Psoas muscle (tissue), 8 donors: ENCODE data around the gene GOLGA8F. TPM values are rescaled to one million over a fixed set of nuclear protein-coding genes. Genes with fewer than 3 reads are reported as not detected.
"Not testable (repeated sequence)": the region's sequence is repeated elsewhere in the genome, so short reads cannot be mapped to it uniquely, and the experiment has no call there.

Experiments
- ATAC-seq, 4 donors: fragments of 200-7000 bp; cut with Tn5 transposase; one replicate each; pipeline ENCODE4 v1.9.1; 2020; ENCODE audit warnings: moderate library complexity in 3 of 4, mild to moderate bottlenecking in 2 of 4
- DNase-seq, 2 donors: peaks; one replicate each; pipeline ENCODE4 v3.0.0-alpha.2; 2020
- H3K27ac ChIP-seq: fragments of 200-600 bp; one replicate; pipeline ENCODE4 v1.8.0; 2022
- H3K27me3 ChIP-seq, 3 donors: fragments of 200-600 bp in 1 of 3; one replicate each; pipeline versions ENCODE4 v1.6.1 to v1.8.0; 2013 to 2022; ENCODE audit warnings: low read length in 2 of 3, mild to moderate bottlenecking in 2 of 3, moderate library complexity in 1 of 3; ENCODE audit not compliant: insufficient read depth in 3 of 3
- H3K36me3 ChIP-seq, 2 donors: fragments of 200-600 bp in 1 of 2; one replicate each; pipeline versions ENCODE4 v1.6.1 to v1.8.0; 2013 to 2022; ENCODE audit warnings: low read depth in 1 of 2, mild to moderate bottlenecking in 1 of 2, moderate library complexity in 1 of 2; ENCODE audit not compliant: insufficient read depth in 1 of 2
- H3K4me1 ChIP-seq: fragments of 200-600 bp; one replicate; pipeline ENCODE4 v1.8.0; 2022
- H3K4me3 ChIP-seq: fragments of 200-600 bp; one replicate; pipeline ENCODE4 v1.8.0; 2022; ENCODE audit warnings: mild to moderate bottlenecking
- H3K9me3 ChIP-seq: fragments of 200-600 bp; one replicate; pipeline ENCODE4 v1.8.0; 2022
- WGBS, 3 donors: extraction: QIAGEN DNeasy Blood & Tissue Kit; methylation state at CpG; one replicate each; pipeline versions ENCODE4 v1.1.6 to v1.1.7; 2013; 5-methylcytosine and 5-hydroxymethylcytosine counted together
- intact Hi-C, 2 donors: fragments of 100-400 bp; cut with DNase I; formaldehyde crosslinking; loops; one replicate each; pipeline versions ENCODE4 v1.11.0 to v1.14.2; 2022
- long read RNA-seq, 2 donors: library from polyadenylated mRNA; unstranded; transcript quantifications; one replicate each; pipeline ENCODE4 v2.0.0, GENCODE V29; 2021
- polyA plus RNA-seq, 3 donors: library from polyadenylated mRNA; stranded (reverse); fragments of 200-250 nt; gene quantifications; one replicate each; pipeline ENCODE4 v1.2.3, GENCODE V29; 2013
- total RNA-seq, 4 donors: library from RNA; stranded (reverse); fragmentation: NEBNext Ultra II Directional in 2 of 4; extraction: Animal tissue kit (Norgen Biotek cat#: 25700) in 2 of 4; gene quantifications; one replicate each; pipeline versions ENCODE4 v1.2.1 to v1.2.4, GENCODE V29; 2021 to 2023
- donor health status: healthy with polysubstance abuse.
- donor health status: DM: no; HTN: no; CAD: no; lungs with moderate emphysema.
- donor health status: Bipolar disorder and iron deficiency.
- donor health status: healthy.
- donor health status: DM: yes; HTN: yes; CAD: no.
- donor health status: DM: no; HTN: no; CAD: no.
- donor health status: DM: no; HTN: no; CAD: no.
- donor health status: DM: yes; HTN: yes; CAD: no.

Gene GOLGA8F, protein sequence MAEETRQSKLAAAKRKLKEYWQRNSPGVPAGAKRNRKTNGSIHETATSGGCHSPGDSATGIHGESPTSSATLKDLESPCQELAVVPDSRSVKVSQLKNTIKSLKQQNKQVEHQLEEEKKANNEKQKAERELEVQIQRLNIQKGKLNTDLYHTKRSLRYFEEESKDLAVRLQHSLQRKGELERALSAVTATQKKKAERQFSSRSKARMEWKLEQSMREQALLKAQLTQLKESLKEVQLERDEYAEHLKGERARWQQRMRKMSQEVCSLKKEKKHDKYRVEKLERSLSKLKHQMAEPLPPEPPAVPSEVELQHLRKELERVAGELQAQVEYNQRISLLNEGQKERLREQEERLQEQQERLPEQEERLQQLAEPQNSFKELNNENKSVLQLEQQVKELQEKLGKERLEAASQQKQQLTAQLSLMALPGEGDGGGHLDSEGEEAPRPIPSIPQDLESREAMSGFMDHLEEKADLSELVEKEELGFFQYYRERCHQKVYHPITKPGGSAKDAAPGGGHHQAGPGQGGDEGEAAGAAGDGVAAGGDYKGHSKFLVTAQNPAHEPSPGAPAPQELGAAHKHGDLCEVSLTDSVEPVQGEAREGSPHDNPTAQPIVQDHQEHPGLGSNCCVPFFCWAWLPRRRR
- total RNA-seq (not detected), polyA plus RNA-seq (not detected)
- long read RNA-seq, donor 1, result 0 reads
- long read RNA-seq, donor 2, result 0 reads

DNA sequence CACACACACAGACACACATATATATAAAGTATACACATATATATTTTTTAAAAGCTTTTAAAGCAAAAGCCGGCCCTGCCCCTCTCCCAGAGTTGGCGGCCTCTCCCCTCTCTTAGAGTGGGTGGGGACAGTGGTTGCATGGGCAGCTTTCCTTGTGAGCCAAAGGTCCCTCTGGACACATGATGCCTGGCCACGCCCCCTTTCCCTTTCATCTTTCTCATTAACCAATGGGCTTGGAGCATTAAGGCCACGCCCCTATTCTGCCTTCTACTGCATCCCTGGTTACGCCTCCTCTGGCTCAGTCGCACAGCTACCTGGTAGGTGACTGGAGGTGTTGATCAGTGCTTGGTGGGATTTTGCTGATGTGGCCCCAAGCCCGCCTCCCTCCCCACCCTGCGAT, at the start of gene GOLGA8F:
TSS of gene GOLGA8F (plus strand) at position 301 of the 400 bp plus-strand sequence. CDS start at position 399, 98 bp downstream.
- H3K9me3 ChIP-seq, intact Hi-C loops, H3K4me1 ChIP-seq, H3K27ac ChIP-seq, H3K36me3 ChIP-seq, DNase-seq, ATAC-seq, H3K27me3 ChIP-seq, H3K4me3 ChIP-seq: not testable (repeated sequence)
- no CpG with 5 or more reads among the region's 8 CpGs for WGBS, 3 donors

DNA sequence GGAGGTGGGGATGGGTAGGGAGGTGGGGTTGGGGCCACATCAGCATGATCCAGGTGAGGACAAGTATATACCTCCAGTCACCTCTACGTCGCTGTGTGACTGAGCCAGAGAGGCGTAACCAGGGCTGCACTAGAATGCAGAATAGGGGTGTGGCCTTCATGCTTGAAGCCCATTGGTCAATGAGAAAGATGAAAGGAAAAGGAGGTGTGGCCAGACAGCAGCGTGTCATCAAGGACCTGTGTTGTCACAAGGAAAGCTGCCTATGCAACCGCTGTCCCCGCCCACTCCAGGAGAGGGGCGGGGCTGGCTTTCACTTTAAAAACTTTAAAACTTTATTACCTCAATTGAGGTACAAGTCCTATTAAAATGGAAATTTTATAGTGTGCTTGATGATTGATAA, 20.5 kb upstream of the GOLGA8F start, which contains the start of gene GOLGA6L24:
TSS of gene GOLGA6L24 (minus strand) at position 101 of the 400 bp plus-strand sequence. CDS start at position 40, 61 bp downstream.
- no CpG with 5 or more reads among the region's 7 CpGs for WGBS, 3 donors
- DNase-seq, ATAC-seq, H3K36me3 ChIP-seq, H3K9me3 ChIP-seq, H3K4me3 ChIP-seq, H3K27me3 ChIP-seq, H3K4me1 ChIP-seq, intact Hi-C loops, H3K27ac ChIP-seq: not testable (repeated sequence)

DNA sequence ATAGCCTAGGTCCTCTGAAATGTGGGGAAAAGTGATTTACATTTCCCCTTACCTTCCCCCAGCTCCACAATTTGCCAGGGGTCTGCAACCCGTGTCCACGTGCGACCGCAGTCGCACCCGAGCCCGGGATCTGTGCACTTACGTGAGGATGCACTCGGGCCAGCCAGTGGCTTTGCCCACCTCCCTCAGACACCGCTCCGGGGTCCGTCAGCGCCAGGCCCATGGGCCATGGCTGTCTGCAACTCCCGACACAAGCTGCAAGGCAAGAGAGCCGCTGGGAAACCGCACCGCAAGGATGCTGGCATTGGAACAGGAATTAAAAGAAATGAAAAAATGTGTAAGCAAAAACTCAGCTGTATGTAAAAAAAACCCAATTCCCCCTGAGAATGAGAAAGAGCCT, 13.0 kb upstream of the GOLGA8F start:
- ATAC-seq, H3K4me1 ChIP-seq, H3K27ac ChIP-seq, H3K9me3 ChIP-seq, H3K36me3 ChIP-seq, intact Hi-C loops, H3K4me3 ChIP-seq, H3K27me3 ChIP-seq: not testable (repeated sequence)
- peak; percentile 0 to 19 for DNase-seq
- WGBS, 3 donors, result 88 to 91% (median 89%) methylated on average over 5 to 11 of the region's 17 CpGs

DNA sequence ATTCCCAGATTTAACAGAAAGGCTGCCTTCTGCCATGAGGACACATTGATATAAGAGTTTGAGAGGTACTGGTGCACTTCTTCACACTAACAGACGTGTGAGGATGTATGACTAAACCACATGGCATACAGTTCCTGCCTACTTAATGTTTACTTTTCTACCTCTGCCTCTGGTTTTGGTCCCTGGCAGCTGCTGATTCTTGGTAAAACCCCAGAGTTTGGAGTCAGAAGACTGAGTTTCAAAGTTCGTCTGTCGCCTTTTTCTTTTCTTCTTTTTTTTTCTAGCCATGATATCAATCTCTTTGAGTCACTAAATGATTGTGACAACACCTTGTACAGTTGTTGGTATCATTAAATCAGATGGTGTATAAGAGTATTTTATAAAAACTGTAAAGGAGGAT, 1.6 kb downstream of the GOLGA8F start:
- H3K4me1 ChIP-seq, H3K36me3 ChIP-seq, intact Hi-C loops, DNase-seq, H3K4me3 ChIP-seq, H3K27ac ChIP-seq, H3K27me3 ChIP-seq, ATAC-seq, H3K9me3 ChIP-seq: not testable (repeated sequence)
- 63 to 80% (median 71%) methylated on average over 2 of the region's 3 CpGs for WGBS, 3 donors

DNA sequence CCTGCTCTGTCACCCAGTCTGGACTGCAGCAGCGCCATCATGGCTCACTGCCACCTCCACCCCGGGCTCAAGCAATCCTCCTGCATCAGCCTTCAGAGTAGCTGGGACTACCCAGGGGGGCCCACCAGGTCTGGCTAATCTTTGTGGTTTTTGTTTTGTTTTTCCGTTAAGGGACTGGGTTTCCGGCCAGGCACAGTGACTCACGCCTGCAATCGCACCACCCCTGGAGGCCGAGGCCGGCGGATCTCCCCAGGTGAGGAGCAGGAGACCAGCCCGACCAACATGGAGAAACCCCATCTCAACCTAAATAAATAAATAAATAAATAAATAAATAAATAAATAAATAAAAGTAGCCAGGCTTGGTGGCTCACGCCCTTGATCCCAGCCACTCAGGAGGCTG, 17.6 kb downstream of the GOLGA8F start:
- ATAC-seq, intact Hi-C loops: not testable (repeated sequence)
- 89 to 94% (median 90%) methylated on average over 1 to 2 of the region's 11 CpGs for WGBS, 3 donors

DNA sequence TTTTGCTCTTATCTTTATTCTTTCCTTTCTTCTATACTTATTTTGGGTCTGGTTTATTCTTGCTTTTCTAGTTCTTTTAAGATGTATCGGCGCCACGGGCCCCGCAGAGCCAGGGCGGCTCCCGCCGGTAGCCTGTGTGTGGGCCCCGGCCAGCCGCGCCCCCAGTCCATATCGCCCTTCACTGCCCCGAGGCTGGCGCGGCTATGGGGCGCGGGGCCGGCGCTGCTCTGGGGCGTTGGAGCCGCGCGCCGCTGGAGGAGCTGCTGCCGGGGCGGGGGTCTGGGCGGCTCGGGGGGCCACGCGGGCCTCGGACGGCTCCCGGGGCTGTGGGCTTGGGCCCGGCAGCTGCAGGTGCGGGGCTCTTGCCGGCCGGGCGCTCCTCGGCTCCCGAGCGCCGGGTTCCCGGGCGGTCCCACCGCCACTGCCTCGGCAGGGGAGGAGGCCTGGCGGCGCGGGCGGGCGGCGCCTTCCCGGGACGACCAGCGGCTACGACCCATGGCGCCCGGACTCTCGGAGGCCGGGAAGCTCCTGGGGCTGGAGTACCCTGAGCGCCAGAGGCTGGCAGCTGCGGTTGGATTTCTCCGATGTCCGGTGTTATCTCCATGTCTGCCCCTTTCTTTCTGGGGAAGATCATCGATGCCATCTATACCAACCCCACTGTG, 24.4 kb downstream of the GOLGA8F start:
- H3K36me3 ChIP-seq, H3K4me1 ChIP-seq, ATAC-seq, intact Hi-C loops, H3K9me3 ChIP-seq, H3K27ac ChIP-seq, DNase-seq, H3K27me3 ChIP-seq, H3K4me3 ChIP-seq: not testable (repeated sequence)
- WGBS, 3 donors, result no CpG with 5 or more reads among the region's 64 CpGs

More for the DNA sequence above, 17.6 kb downstream of the GOLGA8F start:
- not testable (repeated sequence) for H3K27ac ChIP-seq, H3K27me3 ChIP-seq, H3K36me3 ChIP-seq, DNase-seq, H3K9me3 ChIP-seq, H3K4me1 ChIP-seq, H3K4me3 ChIP-seq

DNA sequence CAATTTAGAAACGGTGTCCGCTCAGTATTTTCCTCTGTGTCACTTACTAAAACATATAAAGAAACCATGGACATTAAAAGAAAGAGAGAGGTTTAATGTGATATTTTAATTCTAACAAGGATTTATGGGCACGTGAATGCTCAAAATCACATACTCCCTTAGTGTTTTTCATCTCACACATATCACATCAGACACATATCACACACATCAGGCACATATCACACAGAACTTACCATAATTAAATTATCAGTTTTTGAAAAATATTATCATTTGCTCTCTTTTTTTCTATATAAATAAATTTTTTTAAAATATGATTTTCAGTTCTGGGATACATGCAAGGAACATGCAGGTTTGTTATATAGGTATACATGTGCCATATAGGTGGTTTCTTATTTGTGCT, 42.0 kb downstream of the GOLGA8F start:
- H3K27me3 ChIP-seq, H3K36me3 ChIP-seq, H3K27ac ChIP-seq, DNase-seq, intact Hi-C loops, H3K4me3 ChIP-seq, H3K4me1 ChIP-seq, H3K9me3 ChIP-seq: not testable (repeated sequence)
- ATAC-seq, result peak in 2 of 4 donors; percentile 37 to 47
- 60 to 83% (median 71%) methylated on average over 1 of the region's 3 CpGs for WGBS, 3 donors

DNA sequence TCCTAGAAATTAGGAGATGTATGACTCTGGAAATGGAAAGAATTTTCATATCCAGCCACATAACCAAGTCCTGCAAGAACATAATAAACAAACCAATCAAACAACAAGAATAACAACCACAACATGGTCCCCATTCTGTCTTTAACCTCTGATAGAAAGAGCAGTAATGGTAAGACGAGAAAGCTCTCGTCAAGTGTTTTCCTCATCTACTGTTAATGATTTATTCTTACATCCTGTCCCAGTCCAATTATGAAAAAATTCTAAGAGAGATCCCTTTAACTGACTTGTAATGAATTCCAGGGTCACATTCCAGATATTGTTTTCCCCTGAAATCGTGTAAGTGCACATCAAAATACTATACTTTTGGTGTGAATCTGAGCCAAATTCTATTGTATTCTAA, 57.1 kb downstream of the GOLGA8F start:
- DNase-seq, H3K4me1 ChIP-seq, H3K9me3 ChIP-seq, H3K27ac ChIP-seq, intact Hi-C loops, H3K36me3 ChIP-seq, ATAC-seq, H3K4me3 ChIP-seq, H3K27me3 ChIP-seq: not testable (repeated sequence)
- WGBS, 3 donors, result no CpG with 5 or more reads among the region's 3 CpGs

Other genes with a start within 250 kb of the GOLGA8F start
- gene HERC2, start 56.5 kb upstream of the GOLGA8F start, total RNA-seq, result 10 to 100 TPM; 40.3 to 59.7 (median 44.1) TPM
- 10 to 100 TPM; 23.9 to 44.9 (median 37.7) TPM for gene HERC2, start 56.5 kb upstream of the GOLGA8F start, polyA plus RNA-seq
- not detected for gene GOLGA6L24, start 20.6 kb upstream of the GOLGA8F start, total RNA-seq
- gene GOLGA6L24, start 20.6 kb upstream of the GOLGA8F start, polyA plus RNA-seq, result not detected
- not detected for gene GOLGA8G, start 154.3 kb downstream of the GOLGA8F start, total RNA-seq
- gene GOLGA8G, start 154.3 kb downstream of the GOLGA8F start, polyA plus RNA-seq, result not detected
- gene GOLGA6L25, start 174.9 kb downstream of the GOLGA8F start, total RNA-seq, result not detected
- not detected for gene GOLGA6L25, start 174.9 kb downstream of the GOLGA8F start, polyA plus RNA-seq